ENCODE measurements around the gene MYO5B. TPM values are rescaled to one million over a fixed set of nuclear protein-coding genes. Genes with fewer than 3 reads are reported as not detected.

Gene MYO5B
- polyA plus RNA-seq, 2 of the 4 experiments (the other 2 are of a cell fraction), result 6.4 to 18.4 TPM

GRCh38 chr18:50143886-50144285, 51.1 kb downstream of the MYO5B start:
- H3K4me1 ChIP-seq, result no peaks in the 10 kb centered on the region
- FAIRE-seq (no peak), ATAC-seq (no peak), DNase-seq (ENCODE audit: low read depth in 1 of 2, low spot score in 1 of 2) (no peak)
- no peaks in the 10 kb centered on the region for H3K9me3 ChIP-seq
- no peak overlapping the region for H3K4me3 ChIP-seq
- CTCF ChIA-PET, result no interaction called here
- no peak overlapping the region for H3K4me2 ChIP-seq
- no peak overlapping the region for H3K27ac ChIP-seq
- WGBS (ENCODE audit: missing lambda C conversion rate), result 5% methylated on average over 2 of the region's 2 CpGs
- POLR2A ChIA-PET, result no interaction called here
- TF ChIP-seq REST (IDR thresholded peaks at IDR 0.05) (no peak), HDAC2 (IDR thresholded peaks at IDR 0.05) (no peak), HEYL (CRISPR knock-in tag; IDR thresholded peaks at IDR 0.05) (no peak), ZFP36 (IDR thresholded peaks at IDR 0.05; ENCODE audit: borderline replicate concordance, partially characterized antibody) (no peak), FOSB (CRISPR knock-in tag; IDR thresholded peaks at IDR 0.05) (no peak), CBX8 (IDR thresholded peaks at IDR 0.05) (no peak), ZSCAN20 (CRISPR knock-in tag; IDR thresholded peaks at IDR 0.05) (no peak), RAD21 (conservative IDR thresholded peaks at IDR 0.05 in 1 of 2, IDR thresholded peaks at IDR 0.05 in 1 of 2) (no peak)

- FAIRE-seq (no peak), ATAC-seq (no peak), DNase-seq (ENCODE audit: low read depth in 1 of 2, low spot score in 1 of 2) (no peak)
- 44% methylated on average over 3 of the region's 3 CpGs for WGBS (ENCODE audit: missing lambda C conversion rate)
- H3K9me3 ChIP-seq, result no peaks in the 10 kb centered on the region
- no peak overlapping the region for H3K4me2 ChIP-seq
- TF ChIP-seq MAX (IDR thresholded peaks at IDR 0.05) (no peak), ZC3H11A (IDR thresholded peaks at IDR 0.05) (no peak), CHD2 (IDR thresholded peaks at IDR 0.05; ENCODE audit: low read length, partially characterized antibody) (no peak)
- H3K27ac ChIP-seq, result no peak overlapping the region
- POLR2A ChIA-PET, result no interaction called here
- H3K4me3 ChIP-seq, result no peak overlapping the region
- no peaks in the 10 kb centered on the region for H3K4me1 ChIP-seq
- CTCF ChIA-PET, result no interaction called here
These were observed 51.7 kb downstream of the MYO5B start for GRCh38 chr18:50143294-50143693.

- Histone ChIP-seq H3K4me2 (no peak overlapping the region), H3K4me3 (no peak overlapping the region), H3K9me3 (no peaks in the 10 kb centered on the region), H3K27ac (no peak overlapping the region), H3K4me1 (no peaks in the 10 kb centered on the region)
- 3% methylated on average over 6 of the region's 6 CpGs for WGBS (ENCODE audit: missing lambda C conversion rate)
- FAIRE-seq, result no peak
- no peak for ATAC-seq
- ChIA-PET POLR2A (no interaction called here), CTCF (no interaction called here)
- DNase-seq (ENCODE audit: low read depth in 1 of 2, low spot score in 1 of 2), result no peak
- no peak for TF ChIP-seq TFCP2L1 (CRISPR knock-in tag; IDR thresholded peaks at IDR 0.05)
- TF ChIP-seq HOXB13 (CRISPR knock-in tag; IDR thresholded peaks at IDR 0.05; ENCODE audit: low read depth), result no peak
- no peak for TF ChIP-seq EP300 (IDR thresholded peaks at IDR 0.05)
- TF ChIP-seq POLR2AphosphoS2 (conservative IDR thresholded peaks at IDR 0.05; ENCODE audit: low read length), result no peak
- TF ChIP-seq MYC (IDR thresholded peaks at IDR 0.05; ENCODE audit: borderline replicate concordance, low read length), result no peak
- TF ChIP-seq BCL3 (IDR thresholded peaks at IDR 0.05), result no peak
- no peak for TF ChIP-seq ZFP36 (IDR thresholded peaks at IDR 0.05; ENCODE audit: borderline replicate concordance, partially characterized antibody)
- TF ChIP-seq JUN (IDR thresholded peaks at IDR 0.05), result no peak
- no peak for TF ChIP-seq E2F6 (IDR thresholded peaks at IDR 0.05; ENCODE audit: borderline replicate concordance, low read depth)
- TF ChIP-seq RNF2 (IDR thresholded peaks at IDR 0.05; ENCODE audit: borderline replicate concordance, low read depth), result no peak
- no peak for TF ChIP-seq GATA3 (IDR thresholded peaks at IDR 0.05; ENCODE audit: borderline replicate concordance)
- TF ChIP-seq USF2 (IDR thresholded peaks at IDR 0.05), result no peak
- no peak for TF ChIP-seq JUNB (IDR thresholded peaks at IDR 0.05)
- no peak for TF ChIP-seq ATOH8 (CRISPR knock-in tag; IDR thresholded peaks at IDR 0.05; ENCODE audit: low read depth)
- TF ChIP-seq RFX5 (IDR thresholded peaks at IDR 0.05), result no peak
- TF ChIP-seq RCOR1 (IDR thresholded peaks at IDR 0.05; ENCODE audit: low read depth, low read length), result no peak
- no peak for TF ChIP-seq MAZ (IDR thresholded peaks at IDR 0.05; ENCODE audit: borderline replicate concordance, low read depth, low read length)
- no peak for TF ChIP-seq CHD2 (IDR thresholded peaks at IDR 0.05; ENCODE audit: low read length, partially characterized antibody)
- no peak for TF ChIP-seq FOSB (CRISPR knock-in tag; IDR thresholded peaks at IDR 0.05)
These were observed 52.4 kb downstream of the MYO5B start for GRCh38 chr18:50142441-50143120.

Data from A549 (cell line).